Effector CD8-positive, alpha-beta T cell (primary cell): ENCODE results near the gene TBX21.

Source experiments
- DNase-seq: peaks from one replicate; lab custom pipeline; 2025; lab: John Stamatoyannopoulos, UW

TBX21 gene

GRCh38 chr17:47713980-47714700 is 18.9 kb upstream of the TBX21 start:
- DNase-seq = no peak

DNA sequence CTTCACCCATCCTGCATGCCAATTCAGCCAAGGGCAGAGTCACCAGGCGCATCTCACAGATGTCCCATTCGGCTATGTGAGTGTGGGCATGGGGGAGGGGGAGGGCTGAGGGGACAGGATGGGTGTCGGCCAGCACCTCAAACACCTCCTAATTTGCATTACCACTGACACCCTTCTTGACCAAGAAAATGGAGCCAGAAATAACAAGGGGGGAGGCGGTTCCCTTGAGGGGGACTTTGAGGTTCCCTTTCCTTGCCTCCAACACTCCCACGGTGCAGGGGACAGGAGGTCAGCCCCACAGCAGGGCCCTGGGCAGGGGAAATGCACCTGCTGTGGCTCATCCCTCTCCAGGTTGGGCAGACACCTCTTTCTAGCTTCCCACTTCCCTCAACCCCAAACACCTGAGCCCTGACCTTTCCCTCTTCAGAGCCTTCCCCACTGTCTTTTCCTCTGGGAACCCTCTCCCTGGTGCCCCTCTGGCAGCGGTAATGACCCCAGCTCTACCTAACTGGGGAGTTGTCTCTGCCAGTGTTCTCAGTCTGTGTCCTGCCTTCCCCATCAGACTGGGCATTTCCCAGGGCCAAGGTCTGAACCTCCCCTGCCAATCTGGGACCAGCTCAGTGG is 18.2 kb upstream of the TBX21 start:
- no peak for DNase-seq

- no peak for DNase-seq
Observed at GRCh38 chr17:47715669-47716325, 17.2 kb upstream of the TBX21 start.

DNA sequence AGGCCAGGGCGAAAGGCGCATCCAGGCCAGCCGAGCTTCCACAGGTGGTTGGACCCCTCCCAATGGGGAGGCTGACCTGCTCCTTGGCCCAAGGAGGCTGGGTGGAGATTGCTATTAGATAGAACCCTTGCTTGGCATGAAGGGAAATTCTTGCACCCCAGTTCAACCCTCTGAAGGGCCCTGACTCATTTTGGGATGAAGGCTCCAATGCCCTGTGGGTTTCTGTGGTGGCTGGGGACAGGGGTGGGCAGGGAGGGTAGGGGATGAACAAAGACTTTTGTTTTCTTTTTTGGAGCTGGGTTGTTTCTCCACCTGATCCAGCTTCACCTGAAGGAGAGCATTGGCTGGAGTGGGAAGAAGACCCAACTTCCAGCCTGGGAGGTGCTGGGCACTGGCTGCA is 16.7 kb upstream of the TBX21 start:
- no peak for DNase-seq

DNA sequence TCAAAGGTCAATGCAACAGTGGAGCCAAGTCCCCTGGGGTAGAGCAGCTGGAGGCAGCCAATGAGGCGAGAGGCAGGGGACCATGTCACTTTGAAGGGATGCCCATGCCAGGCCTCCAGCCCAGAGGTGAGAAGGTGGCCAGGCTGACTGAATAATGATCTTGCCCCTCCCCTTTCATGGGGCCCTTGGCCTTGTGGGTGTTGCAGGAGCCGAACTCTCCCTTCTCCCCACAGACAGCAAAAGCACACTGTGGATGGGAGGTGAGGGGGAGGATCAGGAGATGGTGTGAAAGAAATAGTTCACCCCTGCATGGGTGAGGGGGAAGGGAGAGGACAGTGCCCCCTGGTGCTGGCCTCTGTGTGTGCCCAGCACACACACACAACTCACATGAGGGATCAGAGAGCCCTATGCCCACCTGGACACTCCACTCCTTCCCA is 15.8 kb upstream of the TBX21 start:
- no peak for DNase-seq

GRCh38 chr17:47717979-47718621 is 14.9 kb upstream of the TBX21 start:
- DNase-seq = no peak

DNA sequence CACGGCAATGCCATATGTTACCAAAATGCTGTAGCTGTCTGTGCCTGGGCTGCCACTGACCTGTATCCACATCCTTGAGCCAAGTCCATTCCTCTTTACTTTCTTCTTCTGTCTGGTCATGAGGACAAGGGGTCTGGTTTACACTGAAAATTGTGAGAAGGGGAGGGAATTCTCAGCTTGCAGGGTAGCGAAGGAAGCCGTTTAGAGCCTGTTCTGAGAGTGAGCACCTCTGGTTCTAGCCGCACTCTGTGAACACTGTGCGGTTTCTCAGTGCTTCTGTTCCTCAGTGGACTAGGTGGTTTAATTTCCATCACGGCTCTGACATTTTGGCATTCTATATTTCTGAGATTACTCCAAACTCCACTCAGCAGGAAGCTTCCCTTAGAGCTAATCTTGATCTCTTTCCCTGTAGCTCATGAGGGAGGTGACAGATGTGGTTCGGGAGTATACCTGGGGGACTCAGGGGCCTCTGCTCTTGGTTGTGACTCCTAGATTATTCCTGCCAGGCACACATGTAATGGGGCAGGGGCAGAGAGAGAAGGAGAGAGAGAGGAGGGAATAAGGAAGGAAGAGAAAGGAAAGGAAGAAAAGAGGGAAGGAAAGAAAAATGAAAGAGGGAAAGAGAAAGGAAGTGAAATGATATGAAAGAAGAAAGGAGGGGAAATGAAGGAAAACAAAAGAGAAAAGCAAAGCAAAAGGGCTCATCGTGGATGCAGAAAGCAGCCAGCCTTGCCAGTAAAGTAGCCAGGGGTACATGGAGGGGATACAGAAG is 14.2 kb upstream of the TBX21 start:
- no peak for DNase-seq

- DNase-seq = no peak
Observed at GRCh38 chr17:47719411-47720152, 13.5 kb upstream of the TBX21 start.

GRCh38 chr17:47720196-47720595 is 12.8 kb upstream of the TBX21 start:
- DNase-seq = no peak

DNA sequence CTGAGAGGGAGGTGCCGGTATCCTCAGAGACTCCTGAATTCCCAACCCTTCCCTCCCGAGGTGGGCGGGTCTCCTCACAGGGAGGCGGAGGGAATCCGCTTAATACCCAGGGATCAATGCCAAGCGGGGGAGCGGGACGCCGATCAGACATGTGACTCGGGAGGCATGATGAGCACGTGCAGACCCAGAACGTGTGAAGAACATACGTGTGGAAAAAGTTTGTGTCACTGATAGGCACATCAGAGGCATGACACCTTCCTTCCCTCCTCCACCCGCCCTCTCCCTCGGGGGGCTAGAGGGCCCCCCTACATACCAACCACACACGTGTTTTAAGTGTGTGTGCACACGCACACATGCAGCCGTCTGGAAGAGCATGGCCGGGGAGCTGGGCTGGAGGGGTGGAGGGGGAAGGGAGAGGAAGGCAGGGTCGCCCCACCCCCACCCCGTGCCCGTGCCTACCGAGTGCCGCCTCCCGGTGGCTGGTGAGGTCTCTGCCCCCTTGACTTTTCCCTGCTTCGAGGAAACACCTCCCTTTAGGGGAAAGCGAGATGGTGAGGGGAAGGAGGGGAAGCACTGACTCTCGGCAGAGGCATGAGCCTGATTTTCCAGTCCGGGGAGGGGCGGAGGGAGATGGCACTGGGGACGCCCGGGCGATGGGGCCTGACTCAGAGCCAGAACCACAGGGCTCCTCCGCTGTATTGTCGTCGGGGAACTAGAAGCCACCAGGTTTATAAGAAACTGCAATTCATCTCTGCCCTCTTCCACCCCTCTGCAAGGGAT is 12.1 kb upstream of the TBX21 start:
- peak; percentile 9 for DNase-seq

- DNase-seq = no peak
Observed at GRCh38 chr17:47721725-47722124, 11.3 kb upstream of the TBX21 start.

DNA sequence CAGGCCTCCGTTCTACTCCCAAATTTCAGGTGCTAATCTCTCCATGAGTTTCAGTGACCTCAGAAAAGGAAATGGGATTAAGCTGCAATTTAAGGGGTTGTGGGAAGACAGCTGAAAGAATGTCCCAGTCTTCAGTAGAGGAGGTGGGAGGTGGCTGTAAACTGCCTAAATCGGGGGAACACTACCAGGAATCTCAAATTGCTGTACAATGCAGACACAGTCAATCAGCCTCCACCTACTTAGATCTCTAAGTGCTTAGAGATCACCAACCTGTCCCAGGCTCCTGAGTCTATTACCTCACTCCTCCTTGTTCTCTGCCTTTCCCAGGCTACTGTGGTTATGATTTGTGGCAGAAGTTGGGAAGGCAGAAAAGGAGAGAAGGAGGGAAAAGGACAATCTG is 8.3 kb upstream of the TBX21 start:
- DNase-seq = no peak

DNA sequence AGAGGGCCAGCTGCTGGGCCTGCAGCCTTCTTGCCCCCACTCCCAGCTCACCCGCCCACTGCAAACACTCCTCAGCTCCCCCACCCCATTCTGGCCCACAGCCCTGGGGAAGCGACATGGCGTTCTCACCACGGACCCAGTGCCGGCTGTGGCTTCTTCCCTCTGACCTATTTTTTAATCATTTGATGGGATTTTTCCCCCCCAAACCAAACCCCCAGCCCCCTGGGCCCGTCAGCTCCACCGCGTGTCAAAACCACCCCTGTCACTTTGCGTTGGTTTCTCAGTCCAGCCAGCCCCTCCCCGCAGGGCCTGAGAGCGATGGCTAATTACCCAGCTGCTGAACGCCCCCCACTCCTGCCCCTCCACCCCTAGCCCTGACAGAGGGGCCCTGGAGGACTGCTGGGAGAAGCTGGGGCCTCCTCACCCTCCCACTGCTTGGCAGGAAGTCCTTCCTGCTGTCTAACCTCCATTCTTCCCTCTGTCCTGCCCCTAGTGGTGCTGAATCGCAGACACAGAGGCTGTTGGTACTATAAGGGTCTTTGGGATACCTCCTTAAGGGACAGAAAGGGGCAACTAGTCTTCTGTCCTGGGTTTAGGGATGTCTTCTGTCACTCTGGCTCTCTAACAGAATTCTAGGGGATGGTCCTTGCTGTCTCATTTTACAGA is 7.5 kb upstream of the TBX21 start:
- no peak for DNase-seq

GRCh38 chr17:47726796-47727703 is 6.0 kb upstream of the TBX21 start:
- DNase-seq = no peak

GRCh38 chr17:47727704-47728036 is 5.4 kb upstream of the TBX21 start:
- DNase-seq = no peak

DNA sequence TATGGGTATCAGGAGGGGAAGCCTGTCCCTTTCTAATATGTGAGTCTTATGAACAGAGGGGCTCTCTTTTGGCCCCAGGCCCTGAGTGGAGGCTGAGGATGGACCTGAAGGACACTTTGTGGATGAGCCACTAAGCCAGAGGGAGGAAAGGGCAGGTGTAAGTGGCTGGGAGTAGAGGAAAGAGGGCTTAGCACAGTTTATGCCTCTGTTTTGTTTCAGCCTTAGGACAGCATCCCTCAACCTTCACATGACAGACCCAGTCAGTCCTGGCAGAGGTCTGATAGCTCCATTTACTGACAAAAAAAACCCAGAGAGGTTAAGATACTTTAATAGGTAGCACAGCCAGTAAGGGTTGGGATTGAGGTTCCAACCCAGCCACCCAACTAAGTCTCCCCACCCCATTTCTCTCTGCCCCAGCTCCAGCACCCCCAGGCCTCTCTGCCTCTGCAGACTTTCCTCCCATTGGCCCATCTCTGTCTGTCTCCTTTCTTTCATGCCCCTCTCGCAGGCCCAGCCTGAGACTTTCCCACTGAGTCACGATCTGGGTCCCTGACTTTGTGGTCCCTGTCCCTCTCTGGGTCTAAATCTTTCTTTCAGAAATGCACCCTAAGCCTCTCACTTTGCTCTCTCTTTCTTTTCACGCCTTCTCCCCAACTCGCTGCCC is 4.7 kb upstream of the TBX21 start:
- no peak for DNase-seq

- DNase-seq = no peak
Observed at GRCh38 chr17:47729476-47729875, 3.6 kb upstream of the TBX21 start.

DNA sequence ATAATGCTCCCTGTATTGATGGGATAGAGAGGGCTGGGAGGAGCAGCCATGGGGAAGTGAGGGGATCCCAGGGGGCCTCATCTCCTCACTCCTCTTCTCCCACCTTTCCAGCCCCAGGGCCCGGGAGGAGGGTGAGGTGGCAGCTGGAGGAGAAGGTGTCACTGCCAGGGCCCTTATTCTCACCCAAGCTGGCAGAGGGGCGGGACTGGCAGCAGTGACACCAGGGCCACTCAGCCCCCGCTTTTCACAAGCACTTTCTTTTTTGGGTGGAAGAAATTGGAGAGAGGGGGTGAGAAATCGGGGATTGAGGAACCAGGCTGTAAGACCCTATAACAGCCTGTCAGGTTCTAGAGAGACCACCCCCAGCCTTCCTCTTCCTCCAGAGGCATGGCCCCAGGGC is 2.4 kb upstream of the TBX21 start:
- DNase-seq = no peak
